ENCODE results near the gene P2RX3.
"Not testable (repeated sequence)": the region's sequence is repeated elsewhere in the genome, so short reads cannot be mapped to it uniquely, and the experiment has no call there.

P2RX3 gene

GRCh38 chr11:57353446-57353845 lies 15.3 kb downstream of the P2RX3 start:
- DNase-seq = no peak

GRCh38 chr11:57353852-57354251 lies 15.7 kb downstream of the P2RX3 start:
- DNase-seq = no peak

- no peak for DNase-seq
These were observed 16.5 kb downstream of the P2RX3 start for GRCh38 chr11:57354699-57355098.

GRCh38 chr11:57356268-57356667 lies 18.1 kb downstream of the P2RX3 start:
- DNase-seq = no peak

GRCh38 chr11:57357310-57357709 lies 19.2 kb downstream of the P2RX3 start:
- no peak for DNase-seq

- DNase-seq = no peak
These were observed 19.7 kb downstream of the P2RX3 start for GRCh38 chr11:57357856-57358255.

GRCh38 chr11:57358543-57358961 lies 20.4 kb downstream of the P2RX3 start:
- DNase-seq = no peak

- no peak for DNase-seq
These were observed 20.8 kb downstream of the P2RX3 start for GRCh38 chr11:57358991-57359390.

- no peak for DNase-seq
These were observed 21.2 kb downstream of the P2RX3 start for GRCh38 chr11:57359396-57359795.

- no peak for DNase-seq
These were observed 21.9 kb downstream of the P2RX3 start for GRCh38 chr11:57359896-57360690.

- no peak for DNase-seq
These were observed 22.8 kb downstream of the P2RX3 start for GRCh38 chr11:57360991-57361390.

GRCh38 chr11:57361420-57361819 lies 23.3 kb downstream of the P2RX3 start:
- DNase-seq = not testable (repeated sequence)

- DNase-seq = no peak
These were observed 23.8 kb downstream of the P2RX3 start for GRCh38 chr11:57361926-57362325.

GRCh38 chr11:57363131-57364080 lies 25.3 kb downstream of the P2RX3 start:
- no peak for DNase-seq

- no peak for DNase-seq
These were observed 26.9 kb downstream of the P2RX3 start for GRCh38 chr11:57364851-57365660.

- no peak for DNase-seq
These were observed 30.1 kb downstream of the P2RX3 start for GRCh38 chr11:57368106-57368844.

- no peak for DNase-seq
These were observed 30.7 kb downstream of the P2RX3 start for GRCh38 chr11:57368845-57369232.

GRCh38 chr11:57370251-57370650 lies 32.1 kb downstream of the P2RX3 start:
- DNase-seq = no peak

- no peak for DNase-seq
These were observed 32.8 kb downstream of the P2RX3 start for GRCh38 chr11:57370941-57371340.

GRCh38 chr11:57373146-57373545 lies 35.0 kb downstream of the P2RX3 start:
- DNase-seq = no peak

GRCh38 chr11:57374966-57375365 lies 36.8 kb downstream of the P2RX3 start:
- DNase-seq = no peak

GRCh38 chr11:57375490-57375889 lies 37.3 kb downstream of the P2RX3 start:
- no peak for DNase-seq
